ENCODE data around the gene CLBA1. TPM values are rescaled to one million over a fixed set of nuclear protein-coding genes. Genes with fewer than 3 reads are reported as not detected.

Gene CLBA1
- total RNA-seq, 1 donor from 2014 or later = 3.5 TPM

GRCh38 chr14:104980611-104981531 lies 4.7 kb upstream of the CLBA1 start:
- DNase-seq = no peak

GRCh38 chr14:104981699-104982541 lies 3.7 kb upstream of the CLBA1 start:
- no peak for DNase-seq

GRCh38 chr14:104982548-104983230 lies 2.9 kb upstream of the CLBA1 start:
- DNase-seq = no peak

- no peak for DNase-seq
These were observed 2.3 kb upstream of the CLBA1 start for GRCh38 chr14:104983231-104983721.

- DNase-seq = no peak
These were observed 1.3 kb upstream of the CLBA1 start for GRCh38 chr14:104984056-104984894.

GRCh38 chr14:104986487-104987164 lies 1.0 kb downstream of the CLBA1 start:
- no peak for DNase-seq

GRCh38 chr14:104989236-104989950 lies 3.8 kb downstream of the CLBA1 start:
- no peak for DNase-seq

- no peak for DNase-seq
These were observed 4.3 kb downstream of the CLBA1 start for GRCh38 chr14:104989951-104990303.

- DNase-seq = no peak
These were observed 6.3 kb downstream of the CLBA1 start for GRCh38 chr14:104991896-104992230.

- no peak for DNase-seq
These were observed 6.9 kb downstream of the CLBA1 start for GRCh38 chr14:104992501-104992900.

- no peak for DNase-seq
These were observed 7.7 kb downstream of the CLBA1 start for GRCh38 chr14:104993306-104993705.

GRCh38 chr14:104993808-104994591 lies 8.4 kb downstream of the CLBA1 start:
- DNase-seq = no peak

GRCh38 chr14:104994978-104995377 lies 9.4 kb downstream of the CLBA1 start:
- DNase-seq = no peak

GRCh38 chr14:104996032-104996431 lies 10.4 kb downstream of the CLBA1 start:
- no peak for DNase-seq

- no peak for DNase-seq
These were observed 10.9 kb downstream of the CLBA1 start for GRCh38 chr14:104996483-104996882.

- no peak for DNase-seq
These were observed 13.2 kb downstream of the CLBA1 start for GRCh38 chr14:104998801-104999200.

GRCh38 chr14:104999361-104999760 lies 13.8 kb downstream of the CLBA1 start:
- no peak for DNase-seq

- no peak for DNase-seq
These were observed 19.8 kb downstream of the CLBA1 start for GRCh38 chr14:105005329-105005928.

Data from skin of body (tissue), 2 donors.